Stimulated activated CD4-positive, alpha-beta T cell treated with anti-CD3 and anti-CD28 coated beads, Interleukin-15, amount 100 ng/mL, for 48 hours (primary cell): ENCODE measurements around the gene DNAJB6.
"Not testable (repeated sequence)": the region's sequence is repeated elsewhere in the genome, so short reads cannot be mapped to it uniquely, and the experiment has no call there.

Experiments used
- DNase-seq, 2 donors: peaks; one replicate each; pipeline ENCODE4 v3.0.0-alpha.2; 2020; ENCODE audit warnings: low read depth in 2 of 2

Gene DNAJB6

DNA sequence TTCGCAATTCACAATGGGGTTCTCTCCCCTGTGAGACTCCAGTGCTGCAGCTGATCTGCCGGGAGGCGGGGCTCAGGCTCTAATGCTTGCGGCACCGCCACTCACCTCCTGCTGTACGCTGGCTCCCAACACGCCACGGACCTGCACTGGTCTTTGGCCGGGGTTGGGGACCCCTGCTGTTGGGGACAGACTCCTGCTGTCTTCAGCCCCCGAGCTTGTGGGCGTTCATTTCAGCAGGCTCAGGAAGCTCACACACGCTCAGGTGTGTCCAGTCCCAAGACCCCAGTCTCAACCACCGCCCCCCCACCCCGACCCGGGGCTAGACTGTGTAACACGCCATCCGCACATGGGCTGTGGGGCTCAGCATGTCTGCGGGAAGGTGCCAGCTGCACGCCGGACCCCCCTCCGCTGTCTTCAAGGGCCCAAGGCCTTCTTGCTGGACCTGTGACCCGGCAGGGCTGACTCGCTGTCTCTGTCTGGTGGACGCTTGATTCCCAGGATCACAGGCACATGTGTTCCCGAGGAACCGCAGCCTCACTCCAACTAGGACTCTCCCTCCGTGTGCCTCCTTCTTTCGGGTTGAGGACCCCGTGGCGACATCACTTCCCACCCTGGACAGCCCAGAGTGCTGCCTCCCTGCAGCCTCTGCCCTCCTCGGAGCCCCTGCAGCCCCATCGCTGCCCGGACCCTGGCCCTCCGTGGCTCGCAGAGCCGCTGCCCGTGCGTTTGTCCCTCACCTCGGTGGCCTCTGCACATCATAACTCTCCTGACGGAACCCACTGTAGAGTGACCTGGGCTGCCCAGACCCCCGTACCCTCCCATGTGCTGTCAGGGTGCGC lies 106.4 kb downstream of the DNAJB6 start:
- no peak for DNase-seq

DNA sequence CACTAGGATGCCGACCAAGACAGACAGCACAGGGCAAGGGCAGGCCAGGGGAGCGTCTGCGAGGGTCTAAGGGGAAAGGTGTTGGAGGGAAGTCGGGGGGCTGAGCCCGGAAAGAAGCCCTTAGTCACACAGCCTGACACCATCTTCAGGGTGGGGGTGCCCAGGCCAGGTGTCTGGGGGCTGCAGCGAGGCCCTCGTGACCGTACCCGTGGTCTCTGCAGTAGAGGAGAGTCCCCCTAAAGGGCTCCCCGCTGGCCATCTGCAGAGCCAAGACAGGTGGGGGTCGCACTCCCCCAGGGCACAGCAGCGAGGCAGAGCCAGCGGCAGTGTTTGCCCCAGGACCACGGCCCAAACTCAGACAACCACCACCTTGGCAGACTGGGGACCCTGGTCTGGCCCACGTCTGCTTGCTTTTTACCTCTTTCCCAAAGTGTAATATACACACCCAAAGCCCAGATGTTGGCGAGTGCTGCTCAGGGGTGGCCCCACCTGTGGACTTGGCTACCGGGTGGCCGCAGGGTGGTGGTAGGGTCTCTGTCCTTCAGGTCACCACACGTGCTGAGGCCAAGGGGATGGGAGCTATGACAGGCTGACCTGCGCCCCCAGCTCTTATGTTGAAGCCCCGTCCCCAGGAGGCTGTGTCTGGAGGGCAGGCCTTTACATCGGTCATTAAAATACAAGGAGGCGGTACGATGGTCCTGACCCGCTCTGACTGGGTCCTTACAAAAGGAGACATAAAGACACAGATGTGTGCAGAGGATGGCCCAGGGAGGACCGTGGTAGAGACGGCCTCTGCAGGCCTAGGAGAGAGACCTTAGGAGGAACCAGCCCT lies 107.4 kb downstream of the DNAJB6 start:
- no peak for DNase-seq

DNA sequence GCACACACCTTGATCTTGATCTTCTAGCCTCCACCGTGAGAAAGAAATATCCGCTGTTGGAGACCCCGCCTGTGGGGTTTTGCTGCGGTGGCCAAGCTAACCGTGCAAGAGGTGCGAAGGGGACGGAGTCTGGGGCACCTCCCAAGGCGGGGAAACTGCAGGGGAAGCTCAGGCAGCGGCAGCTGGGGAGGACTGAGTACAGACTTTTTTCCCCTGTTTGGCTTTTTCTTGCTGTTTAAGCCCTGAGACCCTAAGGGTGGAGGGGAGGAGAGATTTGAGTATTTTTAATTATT lies 108.0 kb downstream of the DNAJB6 start:
- no peak for DNase-seq

- DNase-seq, result no peak
Observed at GRCh38 chr7:157445246-157445955, 108.6 kb downstream of the DNAJB6 start.

DNA sequence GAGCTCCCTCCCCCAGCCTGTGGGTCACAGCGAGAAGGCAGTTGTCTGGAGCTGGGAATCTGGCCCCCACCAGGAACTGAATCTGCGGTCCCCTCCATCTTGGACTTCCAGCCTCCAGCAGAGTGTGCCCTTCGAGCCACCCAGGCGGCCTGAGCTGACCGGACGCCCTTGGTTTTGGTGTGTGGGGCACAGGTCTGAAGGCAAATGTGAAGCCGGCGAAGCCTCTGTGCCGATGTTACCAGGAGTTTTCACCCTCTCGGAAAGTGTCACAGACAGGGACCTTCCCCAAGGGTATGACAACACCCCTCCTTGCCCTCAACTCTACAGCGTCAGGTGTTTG lies 109.1 kb downstream of the DNAJB6 start:
- no peak for DNase-seq

DNA sequence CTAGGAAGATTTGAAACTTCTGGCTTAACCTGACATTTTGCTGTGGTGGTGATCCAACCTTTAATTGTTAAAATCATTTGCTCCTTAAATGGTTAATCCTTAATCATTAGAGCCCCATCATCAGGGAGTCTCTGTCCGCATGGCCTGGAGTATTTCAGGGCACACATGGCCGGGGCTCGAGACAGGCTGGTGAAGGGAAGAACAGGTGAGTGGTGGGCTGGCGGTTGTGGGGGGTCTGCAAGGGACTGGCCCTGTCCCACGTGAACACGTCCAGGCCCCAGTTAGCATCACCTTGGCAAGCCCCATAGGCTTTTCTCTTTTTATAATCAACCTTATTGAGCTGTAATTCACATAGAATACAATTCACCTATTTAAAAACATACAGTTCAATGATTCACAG lies 109.5 kb downstream of the DNAJB6 start:
- no peak for DNase-seq

GRCh38 chr7:157454003-157454402 lies 117.2 kb downstream of the DNAJB6 start:
- DNase-seq, result not testable (repeated sequence)

GRCh38 chr7:157457355-157458253 lies 120.8 kb downstream of the DNAJB6 start:
- no peak for DNase-seq

DNA sequence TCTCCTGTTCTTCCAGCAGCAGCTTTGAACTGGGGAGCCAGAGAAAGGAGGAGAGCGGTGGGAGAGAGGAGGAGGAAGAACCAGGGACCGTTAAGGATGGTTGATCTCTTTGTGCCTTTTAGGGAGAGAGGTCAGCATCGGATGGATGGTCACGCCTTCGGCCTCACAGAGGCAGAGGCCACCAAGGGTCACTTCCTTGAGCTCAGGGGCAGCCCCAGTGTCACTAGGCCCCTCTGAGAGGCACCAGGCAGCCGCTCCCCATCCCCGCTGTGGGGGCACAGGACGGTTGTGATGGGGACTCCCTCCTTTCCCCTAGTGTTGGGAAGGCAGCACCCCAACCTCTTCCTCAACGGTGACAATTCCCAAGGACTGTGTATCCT lies 121.4 kb downstream of the DNAJB6 start:
- DNase-seq, result no peak

GRCh38 chr7:157459966-157460365 lies 123.2 kb downstream of the DNAJB6 start:
- no peak for DNase-seq

GRCh38 chr7:157460721-157461120 lies 123.9 kb downstream of the DNAJB6 start:
- DNase-seq, result no peak

GRCh38 chr7:157461573-157462418 lies 125.0 kb downstream of the DNAJB6 start:
- no peak for DNase-seq

DNA sequence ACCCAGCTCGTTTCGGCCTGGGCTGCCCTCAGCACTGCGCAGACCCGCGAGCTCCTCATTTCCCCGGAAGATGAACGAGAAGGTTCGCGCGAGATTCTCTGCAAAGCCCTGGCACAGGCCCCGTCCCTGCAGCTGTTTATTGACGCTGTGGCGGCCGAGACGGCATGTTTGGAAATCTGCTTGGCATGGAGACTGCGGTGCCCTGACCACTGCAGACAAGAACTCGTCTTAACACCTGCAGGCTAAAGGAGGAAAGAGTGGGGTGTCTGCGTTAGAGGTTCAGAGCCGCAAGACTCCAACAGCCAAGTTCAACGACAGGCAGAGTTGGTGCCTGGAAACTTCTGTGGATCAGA lies 125.6 kb downstream of the DNAJB6 start:
- DNase-seq, result no peak

DNA sequence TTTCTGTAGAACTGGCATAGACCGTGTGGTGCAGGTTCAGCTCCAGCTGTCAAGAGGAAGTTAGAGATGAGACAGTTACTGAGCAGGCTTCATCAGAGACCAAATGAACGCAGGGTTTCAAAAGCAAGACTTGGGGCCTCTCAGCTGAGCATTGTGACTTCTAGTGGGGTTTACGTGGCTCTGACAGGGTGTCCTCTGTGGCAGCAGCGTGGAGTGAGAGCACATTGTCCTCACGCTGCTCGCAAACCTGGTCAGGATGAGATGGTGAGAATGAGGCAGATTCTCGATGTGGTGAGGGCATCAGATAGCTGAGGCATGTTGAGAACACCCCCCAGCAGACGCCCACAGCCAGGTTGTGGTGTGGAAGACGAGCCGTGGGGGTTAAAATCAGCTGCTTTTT lies 126.0 kb downstream of the DNAJB6 start:
- DNase-seq, result no peak

GRCh38 chr7:157463245-157463644 lies 126.4 kb downstream of the DNAJB6 start:
- no peak for DNase-seq

- no peak for DNase-seq
Observed at GRCh38 chr7:157464111-157464970, 127.5 kb downstream of the DNAJB6 start.

DNA sequence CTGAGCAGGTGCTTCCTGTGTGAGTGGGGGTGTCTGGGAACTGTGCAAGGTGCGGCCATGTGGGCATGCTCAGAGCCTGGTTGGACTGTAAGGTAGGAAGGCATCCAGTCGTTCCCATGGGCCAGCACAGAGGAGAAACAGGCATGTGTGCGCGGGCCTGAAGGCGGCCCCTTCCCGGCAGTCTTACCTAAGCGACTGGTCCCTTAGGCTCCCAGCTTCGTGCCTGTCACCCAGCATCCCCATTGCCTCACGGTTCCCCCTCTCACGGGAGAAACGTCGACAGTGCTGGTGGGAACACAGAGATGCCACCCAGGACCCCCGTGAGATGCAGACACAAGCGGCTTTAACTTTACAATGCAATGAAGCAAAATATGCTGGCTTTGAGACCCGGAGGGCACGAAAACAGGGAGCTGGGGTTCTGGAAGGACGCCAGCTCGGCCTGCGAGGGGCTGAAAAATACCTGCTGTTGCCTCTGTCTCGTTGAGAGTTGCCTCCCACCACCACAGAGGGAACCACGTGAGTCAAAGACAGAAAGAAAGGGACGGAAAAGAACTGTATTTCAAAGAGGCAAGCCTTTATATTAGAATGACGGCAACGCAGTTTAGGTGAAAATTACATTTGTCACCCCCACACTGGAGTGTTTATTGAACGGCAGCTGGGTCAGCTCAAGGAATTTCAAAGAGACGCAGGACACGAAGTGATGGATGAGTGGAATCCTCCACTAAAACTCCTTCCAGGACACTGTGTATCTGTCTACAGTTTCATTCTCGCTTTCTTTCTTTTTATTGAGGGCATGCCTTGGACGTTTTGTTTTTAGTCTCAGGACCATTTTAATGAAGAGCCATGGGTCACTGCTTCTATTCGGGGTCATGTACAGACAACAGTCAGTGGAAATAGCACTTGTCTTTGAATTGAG lies 128.4 kb downstream of the DNAJB6 start:
- DNase-seq, result no peak

- no peak for DNase-seq
Observed at GRCh38 chr7:157465891-157466866, 129.4 kb downstream of the DNAJB6 start.
